Activated T-cell treated with anti-CD3 and anti-CD28 coated beads, Interleukin-2, amount 50 U/mL, for 72 hours (primary cell): ENCODE measurements around the gene SYNCRIP. TPM values are rescaled to one million over a fixed set of nuclear protein-coding genes. Genes with fewer than 3 reads are reported as not detected.
A peak's percentile ranks its signal among the peaks of the same experiment; 100 is the strongest.
"Not testable (repeated sequence)": the region's sequence is repeated elsewhere in the genome, so short reads cannot be mapped to it uniquely, and the experiment has no call there.

Experiments used
- ATAC-seq, 2 donors: fragments of 150-1000 bp; cut with Tn5 transposase; replicated peaks in 1 of 2; 2 replicates each; pipeline ENCODE4 v1.10.0; 2021; ENCODE audit warnings: moderate library complexity in 2 of 2, mild to moderate bottlenecking in 1 of 2
- DNase-seq, 2 donors: peaks; one replicate each; pipeline ENCODE4 v3.0.0; 2021 to 2022; ENCODE audit warnings: mixed read lengths in 1 of 2
- H3K27ac Mint-ChIP-seq: one replicate; pipeline ENCODE4 v1.8.0; 2022; ENCODE audit warnings: mild to moderate bottlenecking, moderate library complexity, mixed read lengths
- H3K27me3 Mint-ChIP-seq: one replicate; pipeline ENCODE4 v1.8.0; 2022; ENCODE audit warnings: low read depth, mixed read lengths
- H3K36me3 Mint-ChIP-seq, 2 donors: one replicate each; pipeline ENCODE4 v1.8.0; 2022; ENCODE audit warnings: mixed read lengths in 2 of 2, mild to moderate bottlenecking in 1 of 2; ENCODE audit not compliant: insufficient read depth in 2 of 2
- H3K4me1 Mint-ChIP-seq: one replicate; pipeline ENCODE4 v1.8.0; 2022; ENCODE audit warnings: low read depth, mixed read lengths
- H3K4me3 Mint-ChIP-seq, 2 donors: one replicate each; pipeline ENCODE4 v1.8.0; 2022; ENCODE audit warnings: mild to moderate bottlenecking in 2 of 2, mixed read lengths in 2 of 2, moderate library complexity in 2 of 2
- H3K9me3 Mint-ChIP-seq, 2 donors: one replicate each; pipeline ENCODE4 v1.8.0; 2022; ENCODE audit warnings: mixed read lengths in 2 of 2
- total RNA-seq, 2 donors: library from RNA; stranded (reverse); gene quantifications; one replicate each; pipeline ENCODE4 v1.2.3, GENCODE V29; 2022

Gene SYNCRIP
- total RNA-seq, 2 donors from 2014 or later: 75.9 to 90.2 TPM

- Mint-ChIP-seq H3K4me1 (peaks cover 27% of the 10 kb centered on the region), H3K36me3 (peaks cover 23 to 35% of the 10 kb centered on the region in 2 donors), H3K27me3 (no peaks in the 10 kb centered on the region), H3K9me3 (peaks cover 9 to 16% of the 10 kb centered on the region in 2 donors), H3K4me3 (no peak overlapping the region), H3K27ac (no peak overlapping the region)
- no peak for DNase-seq
- ATAC-seq: peak in 1 of 2 donors; percentile 25
Observed at GRCh38 chr6:85579581-85579980, 63.1 kb downstream of the SYNCRIP start.

GRCh38 chr6:85576476-85576875 lies 66.2 kb downstream of the SYNCRIP start:
- H3K27ac Mint-ChIP-seq: no peak overlapping the region
- no peak overlapping the region for H3K4me3 Mint-ChIP-seq
- DNase-seq (no peak), ATAC-seq (no peak)
- no peaks in the 10 kb centered on the region for H3K27me3 Mint-ChIP-seq
- H3K9me3 Mint-ChIP-seq: peaks cover 0 to under 1% of the 10 kb centered on the region in 2 donors
- H3K36me3 Mint-ChIP-seq: peaks cover 2 to 7% of the 10 kb centered on the region in 2 donors
- peaks cover 18% of the 10 kb centered on the region for H3K4me1 Mint-ChIP-seq

GRCh38 chr6:85574932-85575598 lies 67.6 kb downstream of the SYNCRIP start:
- ATAC-seq (no peak), DNase-seq (no peak)
- Mint-ChIP-seq H3K9me3 (no peaks in the 10 kb centered on the region), H3K27ac (no peak overlapping the region), H3K4me1 (peaks cover 4% of the 10 kb centered on the region), H3K27me3 (no peaks in the 10 kb centered on the region), H3K4me3 (no peak overlapping the region), H3K36me3 (peaks cover 0 to 11% of the 10 kb centered on the region in 2 donors)

- Mint-ChIP-seq H3K4me1 (peaks cover 11% of the 10 kb centered on the region), H3K9me3 (no peaks in the 10 kb centered on the region), H3K36me3 (peaks cover 2 to 15% of the 10 kb centered on the region in 2 donors), H3K27ac (no peak overlapping the region), H3K27me3 (no peaks in the 10 kb centered on the region), H3K4me3 (no peak overlapping the region)
- ATAC-seq (no peak), DNase-seq (no peak)
Observed at GRCh38 chr6:85569323-85569722, 73.4 kb downstream of the SYNCRIP start.

- Mint-ChIP-seq H3K27me3 (no peaks in the 10 kb centered on the region), H3K4me1 (peaks cover 11% of the 10 kb centered on the region), H3K9me3 (no peaks in the 10 kb centered on the region), H3K4me3 (no peak overlapping the region), H3K36me3 (peaks cover 3 to 21% of the 10 kb centered on the region in 2 donors), H3K27ac (no peak overlapping the region)
- DNase-seq (no peak), ATAC-seq (no peak)
Observed at GRCh38 chr6:85568411-85568810, 74.3 kb downstream of the SYNCRIP start.

- ATAC-seq (no peak), DNase-seq (no peak)
- peaks cover 3 to 13% of the 10 kb centered on the region in 2 donors for H3K36me3 Mint-ChIP-seq
- no peaks in the 10 kb centered on the region for H3K9me3 Mint-ChIP-seq
- H3K27ac Mint-ChIP-seq: no peak overlapping the region
- H3K27me3 Mint-ChIP-seq: no peaks in the 10 kb centered on the region
- peaks cover 11% of the 10 kb centered on the region for H3K4me1 Mint-ChIP-seq
- H3K4me3 Mint-ChIP-seq: no peak overlapping the region
Observed at GRCh38 chr6:85565736-85566135, 77.0 kb downstream of the SYNCRIP start.

GRCh38 chr6:85564223-85564622 lies 78.5 kb downstream of the SYNCRIP start:
- peaks cover 5 to 13% of the 10 kb centered on the region in 2 donors for H3K36me3 Mint-ChIP-seq
- not testable (repeated sequence) for H3K27me3 Mint-ChIP-seq, DNase-seq, ATAC-seq, H3K4me1 Mint-ChIP-seq, H3K9me3 Mint-ChIP-seq, H3K27ac Mint-ChIP-seq, H3K4me3 Mint-ChIP-seq

Other genes with a start within 250 kb of the SYNCRIP start
- gene NT5E, start 192.8 kb downstream of the SYNCRIP start, total RNA-seq: 10 to 100 TPM in 1 of 2 donors, 1 to 10 TPM in 1; 6.2 to 13.1 TPM
- gene SNX14, start 49.0 kb downstream of the SYNCRIP start, total RNA-seq: 10 to 100 TPM; 50.6 to 61.7 TPM